ENCODE results near the gene ATP13A3.

ATP13A3 gene

DNA sequence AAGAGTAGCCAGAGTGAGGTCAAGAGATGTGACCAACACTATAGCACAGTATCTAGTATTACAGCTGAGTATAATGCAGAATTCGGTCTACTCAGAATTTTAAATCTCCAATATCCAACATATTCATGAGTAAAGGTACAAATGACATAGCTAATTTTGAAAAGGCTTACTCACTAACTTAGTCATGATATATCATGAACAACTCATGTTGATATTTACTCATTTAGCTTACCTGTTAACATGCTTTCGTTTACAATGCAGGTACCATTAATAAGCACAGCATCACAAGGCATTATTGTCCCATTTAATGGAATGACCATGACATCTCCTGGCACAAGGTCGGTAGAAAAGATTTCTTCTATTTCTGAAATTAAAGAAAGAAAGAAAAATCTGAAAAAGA, 36.9 kb downstream of the ATP13A3 start:
- peaks cover 58% of the 10 kb centered on the region for H3K36me3 ChIP-seq (ENCODE audit: control insufficient read depth, low read depth, low read length)

DNA sequence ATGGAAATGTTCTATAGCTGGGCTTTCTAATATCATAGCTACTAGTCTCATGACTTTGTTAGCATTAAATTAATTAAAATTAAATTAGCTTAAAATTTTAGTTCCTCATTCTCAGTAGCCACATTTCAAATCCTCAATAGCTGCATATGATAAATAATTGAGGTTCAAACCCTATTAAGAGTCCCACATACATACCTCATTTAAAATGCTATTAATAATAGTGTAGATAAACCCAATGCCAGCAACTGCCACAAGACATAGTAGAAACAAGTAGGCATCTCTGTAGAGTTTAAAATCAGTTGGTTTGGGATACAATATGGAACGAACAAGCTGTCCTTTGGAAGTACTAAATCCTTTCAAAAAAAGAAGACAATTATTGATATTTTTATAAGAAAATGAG, 39.1 kb downstream of the ATP13A3 start:
- Histone ChIP-seq H3K9me3 (ENCODE audit: control insufficient read depth, low read depth, low read length) (no peaks in the 10 kb centered on the region), H3K9ac (ENCODE audit: low read length) (no peak overlapping the region), H3K4me3 (ENCODE audit: low read length) (no peak overlapping the region), H3K27me3 (ENCODE audit: control insufficient read depth, insufficient read depth, low read length) (no peaks in the 10 kb centered on the region), H3K27ac (ENCODE audit: low read length) (no peak overlapping the region), H3K36me3 (ENCODE audit: control insufficient read depth, low read depth, low read length) (peaks cover 56% of the 10 kb centered on the region), H3K4me1 (ENCODE audit: control insufficient read depth, low read depth, low read length) (no peaks in the 10 kb centered on the region)

More for the DNA sequence above, 36.9 kb downstream of the ATP13A3 start:
- H3K9ac ChIP-seq (ENCODE audit: low read length), result no peak overlapping the region
- no peaks in the 10 kb centered on the region for H3K4me1 ChIP-seq (ENCODE audit: control insufficient read depth, low read depth, low read length)
- no peak overlapping the region for H3K27ac ChIP-seq (ENCODE audit: low read length)
- H3K9me3 ChIP-seq (ENCODE audit: control insufficient read depth, low read depth, low read length), result no peaks in the 10 kb centered on the region
- no peak overlapping the region for H3K4me3 ChIP-seq (ENCODE audit: low read length)
- no peaks in the 10 kb centered on the region for H3K27me3 ChIP-seq (ENCODE audit: control insufficient read depth, insufficient read depth, low read length)

DNA sequence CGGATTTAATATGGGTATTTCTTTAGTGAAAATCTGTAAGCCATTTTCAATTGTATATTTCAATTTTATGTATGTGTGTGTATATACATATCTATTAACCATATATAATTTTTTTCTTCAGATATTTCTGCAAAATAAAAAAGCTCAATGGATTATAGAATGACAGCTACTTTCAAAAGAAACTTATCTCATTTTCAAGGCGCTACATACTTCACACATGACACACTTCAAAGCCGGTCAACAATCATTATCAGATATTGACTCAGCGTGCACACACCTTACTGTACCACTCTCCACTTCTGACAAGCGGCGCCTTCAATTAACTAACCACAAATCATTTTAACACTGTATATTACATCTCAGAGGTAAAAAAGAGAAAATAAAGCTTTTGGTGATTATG, 39.6 kb downstream of the ATP13A3 start:
- H3K27ac ChIP-seq (ENCODE audit: low read length), result no peak overlapping the region
- no peaks in the 10 kb centered on the region for H3K27me3 ChIP-seq (ENCODE audit: control insufficient read depth, insufficient read depth, low read length)
- H3K4me1 ChIP-seq (ENCODE audit: control insufficient read depth, low read depth, low read length), result no peaks in the 10 kb centered on the region
- H3K9ac ChIP-seq (ENCODE audit: low read length), result no peak overlapping the region
- H3K36me3 ChIP-seq (ENCODE audit: control insufficient read depth, low read depth, low read length), result peaks cover 61% of the 10 kb centered on the region
- no peak overlapping the region for H3K4me3 ChIP-seq (ENCODE audit: low read length)
- no peaks in the 10 kb centered on the region for H3K9me3 ChIP-seq (ENCODE audit: control insufficient read depth, low read depth, low read length)

DNA sequence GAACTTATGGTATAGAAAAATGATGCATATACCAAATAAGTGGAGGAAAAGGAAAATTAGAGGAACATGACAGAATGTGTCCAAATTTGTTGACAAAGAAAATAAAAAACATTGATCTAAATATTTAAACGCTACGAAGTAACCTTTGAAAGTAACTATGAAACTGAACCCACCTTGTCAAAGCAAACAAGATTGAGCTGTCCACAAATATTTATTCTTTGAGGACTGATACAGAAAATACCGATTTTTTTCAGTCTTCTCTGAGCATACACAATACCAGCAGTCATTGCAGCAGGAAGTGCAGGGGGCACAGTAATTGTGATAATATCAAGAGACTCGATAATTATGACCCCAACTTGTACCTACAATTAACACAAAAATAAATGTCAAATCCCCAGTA, 40.0 kb downstream of the ATP13A3 start:
- Histone ChIP-seq H3K36me3 (ENCODE audit: control insufficient read depth, low read depth, low read length) (peaks cover 65% of the 10 kb centered on the region), H3K9ac (ENCODE audit: low read length) (no peak overlapping the region), H3K27ac (ENCODE audit: low read length) (no peak overlapping the region), H3K27me3 (ENCODE audit: control insufficient read depth, insufficient read depth, low read length) (no peaks in the 10 kb centered on the region), H3K4me3 (ENCODE audit: low read length) (no peak overlapping the region), H3K4me1 (ENCODE audit: control insufficient read depth, low read depth, low read length) (no peaks in the 10 kb centered on the region), H3K9me3 (ENCODE audit: control insufficient read depth, low read depth, low read length) (no peaks in the 10 kb centered on the region)

DNA sequence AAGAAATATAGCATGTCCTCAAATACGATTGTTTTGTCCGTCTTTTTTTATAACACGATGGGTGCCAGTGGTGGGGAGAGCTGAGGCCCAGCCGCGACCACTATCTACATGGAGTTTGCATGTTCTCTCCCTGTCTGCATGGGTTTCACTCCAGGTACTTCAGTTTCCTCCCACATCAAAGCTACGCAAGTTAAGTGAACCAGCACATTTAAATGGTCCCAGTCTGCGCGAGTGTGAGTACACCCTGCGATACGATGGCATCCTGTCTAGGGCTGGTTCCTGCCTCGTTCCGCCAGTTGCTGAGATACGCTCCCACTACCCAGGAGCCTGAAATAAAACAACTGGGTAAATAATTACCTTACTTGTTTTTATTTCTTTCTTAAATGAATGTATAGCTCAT, 40.6 kb downstream of the ATP13A3 start:
- Histone ChIP-seq H3K4me1 (ENCODE audit: control insufficient read depth, low read depth, low read length) (no peaks in the 10 kb centered on the region), H3K9me3 (ENCODE audit: control insufficient read depth, low read depth, low read length) (no peaks in the 10 kb centered on the region), H3K36me3 (ENCODE audit: control insufficient read depth, low read depth, low read length) (peaks cover 69% of the 10 kb centered on the region), H3K27ac (ENCODE audit: low read length) (no peak overlapping the region), H3K4me3 (ENCODE audit: low read length) (no peak overlapping the region), H3K9ac (ENCODE audit: low read length) (no peak overlapping the region), H3K27me3 (ENCODE audit: control insufficient read depth, insufficient read depth, low read length) (no peaks in the 10 kb centered on the region)

DNA sequence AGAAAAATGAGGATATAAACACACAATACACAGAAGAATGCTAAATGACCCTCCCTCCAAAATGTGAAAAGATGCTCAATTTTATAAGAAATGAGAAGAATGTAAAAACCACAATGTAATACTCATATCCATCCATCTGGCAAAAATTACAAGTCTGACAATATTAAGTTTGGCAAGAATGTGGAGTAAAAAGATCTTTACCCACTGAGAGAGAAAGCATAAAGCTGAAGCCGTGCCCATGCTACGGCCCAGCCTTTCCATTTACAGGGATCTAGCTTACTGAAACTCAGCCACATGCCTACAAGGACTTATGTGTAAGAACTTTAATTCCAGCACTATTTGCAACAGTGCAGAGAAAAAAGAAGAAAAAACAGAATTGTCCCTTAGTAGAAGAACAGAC, 42.9 kb downstream of the ATP13A3 start:
- Histone ChIP-seq H3K4me3 (ENCODE audit: low read length) (no peak overlapping the region), H3K9ac (ENCODE audit: low read length) (no peak overlapping the region), H3K4me1 (ENCODE audit: control insufficient read depth, low read depth, low read length) (no peaks in the 10 kb centered on the region), H3K27me3 (ENCODE audit: control insufficient read depth, insufficient read depth, low read length) (no peaks in the 10 kb centered on the region), H3K36me3 (ENCODE audit: control insufficient read depth, low read depth, low read length) (peaks cover 74% of the 10 kb centered on the region), H3K27ac (ENCODE audit: low read length) (no peak overlapping the region), H3K9me3 (ENCODE audit: control insufficient read depth, low read depth, low read length) (no peaks in the 10 kb centered on the region)

DNA sequence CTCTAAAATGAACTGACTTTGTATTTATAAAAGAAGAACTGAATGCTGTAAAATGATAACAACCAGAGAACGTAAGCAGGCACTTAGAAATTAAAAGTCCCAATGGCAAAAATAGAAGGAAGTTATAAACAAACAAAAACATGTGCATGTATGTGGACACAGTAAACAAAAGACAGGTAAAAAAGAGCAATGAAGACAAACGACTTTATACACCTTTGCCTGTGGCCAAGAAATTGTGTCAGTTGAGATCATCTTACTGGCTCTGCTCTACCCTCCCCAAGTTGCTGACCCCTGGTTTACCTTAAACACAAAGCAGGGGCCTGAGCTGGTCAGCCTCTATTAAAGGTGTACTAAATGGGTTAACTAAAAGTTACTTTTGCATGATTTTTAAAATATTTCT, 46.0 kb downstream of the ATP13A3 start:
- Histone ChIP-seq H3K27ac (ENCODE audit: low read length) (no peak overlapping the region), H3K9me3 (ENCODE audit: control insufficient read depth, low read depth, low read length) (no peaks in the 10 kb centered on the region), H3K27me3 (ENCODE audit: control insufficient read depth, insufficient read depth, low read length) (no peaks in the 10 kb centered on the region), H3K36me3 (ENCODE audit: control insufficient read depth, low read depth, low read length) (peaks cover 74% of the 10 kb centered on the region), H3K4me1 (ENCODE audit: control insufficient read depth, low read depth, low read length) (no peaks in the 10 kb centered on the region), H3K4me3 (ENCODE audit: low read length) (no peak overlapping the region), H3K9ac (ENCODE audit: low read length) (no peak overlapping the region)

DNA sequence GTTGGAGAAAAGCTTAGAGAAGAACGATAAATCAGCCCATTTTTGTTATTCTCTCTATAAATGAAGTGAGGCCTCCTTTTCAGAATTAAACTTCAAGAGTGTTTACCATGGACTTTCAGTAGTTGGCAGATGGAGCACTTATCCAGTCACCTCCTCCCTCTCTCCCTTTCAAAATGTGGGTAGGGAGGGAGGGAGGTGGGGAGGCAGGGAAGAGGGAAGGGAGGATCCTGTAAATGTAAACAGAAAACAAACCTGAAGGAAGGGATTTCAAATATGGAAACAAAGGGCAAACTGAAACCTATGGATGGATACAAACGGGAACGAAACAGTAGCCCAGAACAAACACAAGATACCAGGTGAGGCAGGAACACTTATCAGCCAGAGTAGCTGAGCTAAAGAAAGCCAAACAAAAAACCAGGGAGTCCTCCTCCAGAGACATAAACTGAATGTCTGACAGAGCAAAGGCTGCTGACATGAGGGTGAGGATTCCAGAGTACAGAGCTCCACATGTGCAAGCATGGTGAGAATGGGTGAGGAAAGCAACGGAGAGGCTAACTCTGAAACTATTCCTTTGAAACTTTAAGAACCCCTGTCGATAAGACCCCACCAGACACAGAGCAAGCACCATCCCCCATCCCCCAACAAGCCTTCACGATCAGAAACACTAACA, 46.8 kb downstream of the ATP13A3 start:
- no peaks in the 10 kb centered on the region for H3K27me3 ChIP-seq (ENCODE audit: control insufficient read depth, insufficient read depth, low read length)
- no peak overlapping the region for H3K27ac ChIP-seq (ENCODE audit: low read length)
- peaks cover 80% of the 10 kb centered on the region for H3K36me3 ChIP-seq (ENCODE audit: control insufficient read depth, low read depth, low read length)
- H3K4me3 ChIP-seq (ENCODE audit: low read length), result no peak overlapping the region
- no peak overlapping the region for H3K9ac ChIP-seq (ENCODE audit: low read length)
- no peaks in the 10 kb centered on the region for H3K9me3 ChIP-seq (ENCODE audit: control insufficient read depth, low read depth, low read length)
- no peaks in the 10 kb centered on the region for H3K4me1 ChIP-seq (ENCODE audit: control insufficient read depth, low read depth, low read length)

DNA sequence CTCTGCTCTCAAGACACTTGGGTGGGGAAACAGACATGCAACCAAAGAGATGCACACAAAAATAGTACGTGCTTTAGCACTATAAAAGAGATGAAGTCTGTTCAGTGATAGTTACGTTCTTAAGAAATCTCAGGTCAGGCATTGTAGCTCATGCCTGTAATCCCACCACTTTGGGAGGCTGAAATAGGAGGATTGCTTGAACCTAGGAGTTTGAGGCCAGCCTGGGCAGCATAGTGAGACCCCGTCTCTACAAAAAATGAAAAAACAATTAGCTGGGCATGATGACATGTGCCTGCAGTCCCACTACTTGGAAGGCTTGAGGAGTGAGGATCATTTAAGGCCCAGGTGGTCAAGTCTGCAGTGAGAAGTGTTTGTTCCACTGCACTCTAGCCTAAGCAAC, 52.3 kb downstream of the ATP13A3 start:
- H3K4me3 ChIP-seq (ENCODE audit: low read length), result no peak overlapping the region
- no peak overlapping the region for H3K9ac ChIP-seq (ENCODE audit: low read length)
- peaks cover 93% of the 10 kb centered on the region for H3K36me3 ChIP-seq (ENCODE audit: control insufficient read depth, low read depth, low read length)
- no peaks in the 10 kb centered on the region for H3K4me1 ChIP-seq (ENCODE audit: control insufficient read depth, low read depth, low read length)
- no peaks in the 10 kb centered on the region for H3K9me3 ChIP-seq (ENCODE audit: control insufficient read depth, low read depth, low read length)
- no peak overlapping the region for H3K27ac ChIP-seq (ENCODE audit: low read length)
- no peaks in the 10 kb centered on the region for H3K27me3 ChIP-seq (ENCODE audit: control insufficient read depth, insufficient read depth, low read length)

DNA sequence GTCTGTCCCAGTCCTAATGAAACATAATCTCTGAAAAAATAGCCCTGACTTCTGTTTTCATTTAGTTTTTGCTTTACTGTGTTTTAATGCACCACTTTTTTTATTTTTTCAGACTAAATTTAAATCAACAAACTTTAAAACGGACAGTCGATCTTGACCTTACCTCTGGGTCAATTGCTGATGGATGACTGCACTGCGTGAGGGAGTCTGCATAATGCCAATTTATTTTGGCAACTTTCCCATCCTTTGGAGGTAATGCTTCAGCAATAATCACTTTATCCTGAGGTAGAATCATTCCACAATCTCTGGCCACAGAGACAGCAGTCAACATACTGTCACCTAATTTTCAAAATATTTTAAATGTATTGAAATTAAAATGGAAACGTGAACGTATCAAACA, 55.2 kb downstream of the ATP13A3 start:
- no peaks in the 10 kb centered on the region for H3K4me1 ChIP-seq (ENCODE audit: control insufficient read depth, low read depth, low read length)
- no peaks in the 10 kb centered on the region for H3K27me3 ChIP-seq (ENCODE audit: control insufficient read depth, insufficient read depth, low read length)
- no peak overlapping the region for H3K9ac ChIP-seq (ENCODE audit: low read length)
- no peaks in the 10 kb centered on the region for H3K9me3 ChIP-seq (ENCODE audit: control insufficient read depth, low read depth, low read length)
- no peak overlapping the region for H3K27ac ChIP-seq (ENCODE audit: low read length)
- H3K4me3 ChIP-seq (ENCODE audit: low read length), result no peak overlapping the region
- peaks cover 84% of the 10 kb centered on the region for H3K36me3 ChIP-seq (ENCODE audit: control insufficient read depth, low read depth, low read length)

DNA sequence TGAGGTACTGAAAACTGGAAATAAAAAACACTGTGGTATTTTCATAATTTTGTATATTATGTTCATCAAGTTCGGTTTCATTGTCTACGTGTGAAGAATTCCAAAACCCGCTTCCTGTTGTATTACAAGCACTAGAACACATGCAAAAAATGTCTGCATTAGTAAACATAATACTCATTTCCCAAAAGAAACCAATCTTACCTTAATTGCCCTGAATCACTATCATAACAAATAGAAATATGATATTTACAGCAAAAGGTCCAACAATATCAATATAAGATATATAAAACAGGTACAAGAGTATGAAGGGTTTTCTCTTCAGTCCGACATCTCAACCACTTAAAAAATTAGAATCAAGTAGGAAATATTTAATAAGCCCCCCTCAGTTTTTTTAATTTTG, 61.4 kb downstream of the ATP13A3 start:
- peaks cover 65% of the 10 kb centered on the region for H3K36me3 ChIP-seq (ENCODE audit: control insufficient read depth, low read depth, low read length)
- no peaks in the 10 kb centered on the region for H3K9me3 ChIP-seq (ENCODE audit: control insufficient read depth, low read depth, low read length)
- H3K27ac ChIP-seq (ENCODE audit: low read length), result no peak overlapping the region
- H3K4me1 ChIP-seq (ENCODE audit: control insufficient read depth, low read depth, low read length), result no peaks in the 10 kb centered on the region
- H3K27me3 ChIP-seq (ENCODE audit: control insufficient read depth, insufficient read depth, low read length), result no peaks in the 10 kb centered on the region
- H3K4me3 ChIP-seq (ENCODE audit: low read length), result no peak overlapping the region
- H3K9ac ChIP-seq (ENCODE audit: low read length), result no peak overlapping the region

DNA sequence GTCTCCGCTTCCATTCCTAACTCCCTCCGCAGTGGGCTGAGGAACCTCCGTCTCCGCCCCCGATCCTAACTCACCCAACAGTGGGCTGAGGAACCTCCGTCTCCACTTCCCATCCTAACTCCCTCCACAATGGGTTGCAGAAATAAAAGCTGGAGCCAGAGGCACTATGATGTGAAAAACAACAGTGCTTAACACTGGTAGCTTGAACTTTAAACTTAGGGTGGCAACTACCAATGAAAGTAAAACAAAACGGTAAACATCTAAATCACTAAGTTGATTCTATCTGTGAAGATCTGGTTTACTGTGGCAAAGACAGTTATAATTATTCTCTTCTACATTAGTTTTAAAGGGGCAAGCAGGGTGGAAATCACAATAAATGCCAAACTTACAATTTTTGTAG, 61.8 kb downstream of the ATP13A3 start:
- H3K27me3 ChIP-seq (ENCODE audit: control insufficient read depth, insufficient read depth, low read length), result no peaks in the 10 kb centered on the region
- no peaks in the 10 kb centered on the region for H3K9me3 ChIP-seq (ENCODE audit: control insufficient read depth, low read depth, low read length)
- no peaks in the 10 kb centered on the region for H3K4me1 ChIP-seq (ENCODE audit: control insufficient read depth, low read depth, low read length)
- no peak overlapping the region for H3K27ac ChIP-seq (ENCODE audit: low read length)
- peaks cover 64% of the 10 kb centered on the region for H3K36me3 ChIP-seq (ENCODE audit: control insufficient read depth, low read depth, low read length)
- no peak overlapping the region for H3K4me3 ChIP-seq (ENCODE audit: low read length)
- H3K9ac ChIP-seq (ENCODE audit: low read length), result no peak overlapping the region
